Gastrocnemius medialis (tissue), 4 donors: ENCODE measurements around the gene RAB40C. TPM values are rescaled to one million over a fixed set of nuclear protein-coding genes. Genes with fewer than 3 reads are reported as not detected.

Experiments used
- ATAC-seq, 2 donors: fragments of 150-250 bp; one replicate each; pipeline ENCODE4 v1.9.1; 2016
- DNase-seq, 2 donors: peaks; one replicate each; pipeline ENCODE4 v3.0.0-alpha.2; 2019
- H3K27ac ChIP-seq, 4 donors: fragments of 200-600 bp; sonication (generic); 1 replicate in 1 of 4; 2 replicates in 3 of 4; pipeline ENCODE4 v1.5.1; 2016 to 2018; ENCODE audit warnings: mild to moderate bottlenecking in 2 of 4, moderate library complexity in 1 of 4
- H3K27me3 ChIP-seq, 3 donors: fragments of 200-600 bp; sonication (generic) in 2 of 3; 1 replicate in 1 of 3; 2 replicates in 2 of 3; pipeline versions ENCODE4 v1.5.1 to v1.6.0; 2016 to 2019; ENCODE audit warnings: mild to moderate bottlenecking in 1 of 3, moderate library complexity in 1 of 3
- H3K36me3 ChIP-seq, 2 donors: fragments of 200-600 bp; sonication (generic) in 1 of 2; one replicate each; pipeline ENCODE4 v1.5.1; 2017 to 2018
- H3K4me1 ChIP-seq, 2 donors: fragments of 200-600 bp; sonication (generic) in 1 of 2; one replicate each; pipeline ENCODE4 v1.5.1; 2016 to 2017; ENCODE audit warnings: mild to moderate bottlenecking in 2 of 2
- H3K4me3 ChIP-seq, 4 donors: fragments of 200-600 bp; sonication (generic) in 3 of 4; 1 replicate in 1 of 4; 2 replicates in 3 of 4; pipeline ENCODE4 v1.5.1; 2016 to 2019; ENCODE audit warnings: mild to moderate bottlenecking in 2 of 4
- H3K9me3 ChIP-seq, 3 donors: fragments of 200-600 bp; sonication (generic) in 2 of 3; 1 replicate in 1 of 3; 2 replicates in 2 of 3; pipeline ENCODE4 v1.5.1; 2016 to 2019
- CTCF ChIP-seq, 5 experiments: fragments of 450-650 bp in 3 of 5; fragments of 200-600 bp in 2 of 5; sonication (generic) in 2 of 5; IDR thresholded peaks in 4 of 5; conservative IDR thresholded peaks in 1 of 5; 1 replicate in 4 of 5; 2 replicates in 1 of 5; pipeline ENCODE4 v1.5.1; 2016 to 2019; ENCODE audit warnings: antibody characterized with exemption in 5 of 5, mild to moderate bottlenecking in 3 of 5, moderate library complexity in 3 of 5
- POLR2A ChIP-seq, 2 donors: fragments of 450-650 bp; IDR thresholded peaks; one replicate each; pipeline ENCODE4 v1.6.1; 2017; ENCODE audit warnings: antibody characterized with exemption in 2 of 2, mild to moderate bottlenecking in 2 of 2, moderate library complexity in 2 of 2
- in situ Hi-C, 4 donors: fragments of 200-750 bp; cut with MboI; loops; one replicate each; pipeline versions ENCODE4 v1.15.0 to v1.8.0; 2017; ENCODE audit warnings: low sequenced_read_pairs in 4 of 4
- intact Hi-C: fragments of 100-400 bp; cut with DNase I; formaldehyde crosslinking; loops from one replicate; pipeline ENCODE4 v1.15.1; 2023; ENCODE audit warnings: low total_unique reads
- total RNA-seq, 4 donors: library from RNA; depleted of rRNA; stranded (reverse); fragments of >200 nt; gene quantifications; one replicate each; pipeline versions ENCODE4 v1.1.0 to v1.2.3, GENCODE V29; 2016

Gene RAB40C
- total RNA-seq, 4 donors from 2014 or later = 15.6 to 29.3 (median 21.4) TPM

- peaks cover 0 to 11% of the 10 kb centered on the region in 2 donors for H3K36me3 ChIP-seq
- H3K27me3 ChIP-seq = no peaks in the 10 kb centered on the region
- in situ Hi-C loops (no loop called here), intact Hi-C loops (no loop called here)
- peaks cover 11 to 12% of the 10 kb centered on the region in 2 donors for H3K4me1 ChIP-seq
- no peaks in the 10 kb centered on the region for H3K9me3 ChIP-seq
- DNase-seq (peak in 1 of 2 donors; percentile 68), ATAC-seq (peak; percentile 42 to 56)
- no peak for TF ChIP-seq POLR2A (IDR thresholded peaks at IDR 0.05)
- no peak for TF ChIP-seq CTCF (IDR thresholded peaks at IDR 0.05 in 4 of 5, conservative IDR thresholded peaks at IDR 0.05 in 1 of 5)
- H3K4me3 ChIP-seq = no peak overlapping the region
- peak overlapping the region in 1 of 4 donors; percentile 24 for H3K27ac ChIP-seq
Observed at GRCh38 chr16:626787-627453, 37.1 kb downstream of the RAB40C start.

- Histone ChIP-seq H3K9me3 (no peaks in the 10 kb centered on the region), H3K4me1 (peaks cover 11 to 12% of the 10 kb centered on the region in 2 donors), H3K4me3 (no peak overlapping the region), H3K27me3 (no peaks in the 10 kb centered on the region), H3K27ac (peak overlapping the region in 2 of 4 donors; percentile 24 to 41), H3K36me3 (peaks cover 0 to 11% of the 10 kb centered on the region in 2 donors)
- DNase-seq = peak in 1 of 2 donors; percentile 79
- in situ Hi-C loops = no loop called here
- intact Hi-C loops = no loop called here
- peak; percentile 23 to 56 for ATAC-seq
- no peak for TF ChIP-seq POLR2A (IDR thresholded peaks at IDR 0.05)
- no peak for TF ChIP-seq CTCF (IDR thresholded peaks at IDR 0.05 in 4 of 5, conservative IDR thresholded peaks at IDR 0.05 in 1 of 5)
Observed at GRCh38 chr16:627454-628239, 37.8 kb downstream of the RAB40C start.

GRCh38 chr16:628321-629061 is 38.6 kb downstream of the RAB40C start:
- intact Hi-C loops (no loop called here), in situ Hi-C loops (no loop called here)
- H3K36me3 ChIP-seq = peaks cover 0 to 11% of the 10 kb centered on the region in 2 donors
- H3K4me1 ChIP-seq = peaks cover 11 to 12% of the 10 kb centered on the region in 2 donors
- H3K9me3 ChIP-seq = no peaks in the 10 kb centered on the region
- DNase-seq = no peak
- H3K27me3 ChIP-seq = no peaks in the 10 kb centered on the region
- H3K27ac ChIP-seq = no peak overlapping the region
- TF ChIP-seq POLR2A (IDR thresholded peaks at IDR 0.05) = no peak
- no peak for TF ChIP-seq CTCF (IDR thresholded peaks at IDR 0.05 in 4 of 5, conservative IDR thresholded peaks at IDR 0.05 in 1 of 5)
- ATAC-seq = no peak
- H3K4me3 ChIP-seq = no peak overlapping the region

GRCh38 chr16:629185-629832 is 39.4 kb downstream of the RAB40C start:
- intact Hi-C loops = no loop called here

More at GRCh38 chr16:629185-629832, 39.4 kb downstream of the RAB40C start:
- no peaks in the 10 kb centered on the region for H3K9me3 ChIP-seq
- peak in 1 of 2 donors; percentile 17 for ATAC-seq
- H3K27ac ChIP-seq = peak overlapping the region; percentile 7 to 36 (median 22)
- no peaks in the 10 kb centered on the region for H3K27me3 ChIP-seq
- no peak for DNase-seq
- no peak for TF ChIP-seq POLR2A (IDR thresholded peaks at IDR 0.05)
- no peak for TF ChIP-seq CTCF (IDR thresholded peaks at IDR 0.05 in 4 of 5, conservative IDR thresholded peaks at IDR 0.05 in 1 of 5)
- H3K4me3 ChIP-seq = no peak overlapping the region
- peaks cover 11 to 12% of the 10 kb centered on the region in 2 donors for H3K4me1 ChIP-seq
- in situ Hi-C loops = no loop called here
- H3K36me3 ChIP-seq = peaks cover 0 to 18% of the 10 kb centered on the region in 2 donors
